T-helper 2 cell treated with Interferon-gamma antibody and Interleukin-4, amounts not matched to agents 5 μg/mL and 100 μg/mL, for 36 hours (primary cell): Measurements from ENCODE around the gene PCP2.

Experiments
- DNase-seq: peaks from one replicate; pipeline ENCODE4 v3.0.0; 2021; ENCODE audit warnings: low spot score
- H3K27ac Mint-ChIP-seq: one replicate; pipeline ENCODE4 v1.8.0; 2021; ENCODE audit warnings: mild to moderate bottlenecking, mixed read lengths
- H3K27me3 Mint-ChIP-seq: one replicate; pipeline ENCODE4 v1.8.0; 2021; ENCODE audit warnings: low read depth, mixed read lengths
- H3K36me3 Mint-ChIP-seq: one replicate; pipeline ENCODE4 v1.8.0; 2021; ENCODE audit warnings: low read depth, mixed read lengths
- H3K4me1 Mint-ChIP-seq: one replicate; pipeline ENCODE4 v1.8.0; 2021; ENCODE audit warnings: low read depth, mixed read lengths
- H3K4me3 Mint-ChIP-seq: one replicate; pipeline ENCODE4 v1.8.0; 2022; ENCODE audit warnings: mild to moderate bottlenecking, moderate library complexity, mixed read lengths
- H3K9me3 Mint-ChIP-seq: one replicate; pipeline ENCODE4 v1.8.0; 2021; ENCODE audit warnings: mixed read lengths

PCP2 gene

GRCh38 chr19:7611541-7612279 lies 21.8 kb downstream of the PCP2 start:
- Mint-ChIP-seq H3K9me3 (no peaks in the 10 kb centered on the region), H3K27ac (no peak overlapping the region), H3K4me1 (no peaks in the 10 kb centered on the region), H3K36me3 (no peaks in the 10 kb centered on the region), H3K4me3 (no peak overlapping the region), H3K27me3 (no peaks in the 10 kb centered on the region)
- no peak for DNase-seq

GRCh38 chr19:7610491-7611240 lies 22.9 kb downstream of the PCP2 start:
- no peak for DNase-seq
- H3K4me3 Mint-ChIP-seq, result no peak overlapping the region
- H3K36me3 Mint-ChIP-seq, result no peaks in the 10 kb centered on the region
- no peaks in the 10 kb centered on the region for H3K9me3 Mint-ChIP-seq
- H3K4me1 Mint-ChIP-seq, result no peaks in the 10 kb centered on the region
- no peaks in the 10 kb centered on the region for H3K27me3 Mint-ChIP-seq
- no peak overlapping the region for H3K27ac Mint-ChIP-seq

- Mint-ChIP-seq H3K27ac (no peak overlapping the region), H3K4me3 (no peak overlapping the region), H3K9me3 (no peaks in the 10 kb centered on the region), H3K27me3 (peaks cover 3% of the 10 kb centered on the region), H3K4me1 (no peaks in the 10 kb centered on the region), H3K36me3 (no peaks in the 10 kb centered on the region)
- DNase-seq, result no peak
Observed at GRCh38 chr19:7607874-7608560, 25.5 kb downstream of the PCP2 start.

GRCh38 chr19:7607212-7607873 lies 26.2 kb downstream of the PCP2 start:
- H3K27me3 Mint-ChIP-seq, result peaks cover 3% of the 10 kb centered on the region
- no peaks in the 10 kb centered on the region for H3K9me3 Mint-ChIP-seq
- H3K4me3 Mint-ChIP-seq, result no peak overlapping the region
- DNase-seq, result no peak
- no peak overlapping the region for H3K27ac Mint-ChIP-seq
- no peaks in the 10 kb centered on the region for H3K36me3 Mint-ChIP-seq
- H3K4me1 Mint-ChIP-seq, result no peaks in the 10 kb centered on the region

GRCh38 chr19:7606289-7606688 lies 27.2 kb downstream of the PCP2 start:
- no peak overlapping the region for H3K4me3 Mint-ChIP-seq

GRCh38 chr19:7605490-7606222 lies 27.9 kb downstream of the PCP2 start:
- no peak for DNase-seq
- H3K4me3 Mint-ChIP-seq, result no peak overlapping the region

More at GRCh38 chr19:7606289-7606688, 27.2 kb downstream of the PCP2 start:
- H3K27me3 Mint-ChIP-seq, result peaks cover 3% of the 10 kb centered on the region
- no peak for DNase-seq
- H3K27ac Mint-ChIP-seq, result no peak overlapping the region
- no peaks in the 10 kb centered on the region for H3K4me1 Mint-ChIP-seq
- no peaks in the 10 kb centered on the region for H3K9me3 Mint-ChIP-seq
- no peaks in the 10 kb centered on the region for H3K36me3 Mint-ChIP-seq

GRCh38 chr19:7603919-7604318 lies 29.6 kb downstream of the PCP2 start:
- no peaks in the 10 kb centered on the region for H3K9me3 Mint-ChIP-seq
- peaks cover 3% of the 10 kb centered on the region for H3K27me3 Mint-ChIP-seq
- H3K4me1 Mint-ChIP-seq, result no peaks in the 10 kb centered on the region
- no peak overlapping the region for H3K4me3 Mint-ChIP-seq
- H3K36me3 Mint-ChIP-seq, result no peaks in the 10 kb centered on the region
- H3K27ac Mint-ChIP-seq, result no peak overlapping the region
- no peak for DNase-seq

More at GRCh38 chr19:7605490-7606222, 27.9 kb downstream of the PCP2 start:
- H3K4me1 Mint-ChIP-seq, result no peaks in the 10 kb centered on the region
- no peak overlapping the region for H3K27ac Mint-ChIP-seq
- H3K36me3 Mint-ChIP-seq, result no peaks in the 10 kb centered on the region
- no peaks in the 10 kb centered on the region for H3K9me3 Mint-ChIP-seq
- H3K27me3 Mint-ChIP-seq, result peaks cover 3% of the 10 kb centered on the region

- H3K36me3 Mint-ChIP-seq, result no peaks in the 10 kb centered on the region
Observed at GRCh38 chr19:7602935-7603497, 30.5 kb downstream of the PCP2 start.

GRCh38 chr19:7602240-7602934 lies 31.1 kb downstream of the PCP2 start:
- DNase-seq, result no peak
- Mint-ChIP-seq H3K36me3 (no peaks in the 10 kb centered on the region), H3K27me3 (peaks cover 12% of the 10 kb centered on the region), H3K4me3 (no peak overlapping the region), H3K9me3 (no peaks in the 10 kb centered on the region), H3K4me1 (no peaks in the 10 kb centered on the region), H3K27ac (no peak overlapping the region)

More at GRCh38 chr19:7602935-7603497, 30.5 kb downstream of the PCP2 start:
- H3K9me3 Mint-ChIP-seq, result no peaks in the 10 kb centered on the region
- H3K27ac Mint-ChIP-seq, result no peak overlapping the region
- no peaks in the 10 kb centered on the region for H3K4me1 Mint-ChIP-seq
- no peak overlapping the region for H3K4me3 Mint-ChIP-seq
- peaks cover 6% of the 10 kb centered on the region for H3K27me3 Mint-ChIP-seq
- DNase-seq, result no peak

- Mint-ChIP-seq H3K4me3 (no peak overlapping the region), H3K4me1 (no peaks in the 10 kb centered on the region), H3K36me3 (no peaks in the 10 kb centered on the region), H3K27ac (no peak overlapping the region), H3K27me3 (peaks cover 23% of the 10 kb centered on the region), H3K9me3 (no peaks in the 10 kb centered on the region)
- no peak for DNase-seq
Observed at GRCh38 chr19:7600721-7601120, 32.8 kb downstream of the PCP2 start.

GRCh38 chr19:7598180-7598579 lies 35.3 kb downstream of the PCP2 start:
- H3K27ac Mint-ChIP-seq, result no peak overlapping the region
- peaks cover 2% of the 10 kb centered on the region for H3K4me1 Mint-ChIP-seq
- H3K9me3 Mint-ChIP-seq, result no peaks in the 10 kb centered on the region
- peaks cover 39% of the 10 kb centered on the region for H3K27me3 Mint-ChIP-seq
- no peak for DNase-seq
- H3K36me3 Mint-ChIP-seq, result no peaks in the 10 kb centered on the region
- no peak overlapping the region for H3K4me3 Mint-ChIP-seq

GRCh38 chr19:7597689-7598088 lies 35.8 kb downstream of the PCP2 start:
- Mint-ChIP-seq H3K4me3 (no peak overlapping the region), H3K36me3 (no peaks in the 10 kb centered on the region), H3K27me3 (peaks cover 40% of the 10 kb centered on the region), H3K4me1 (peaks cover 2% of the 10 kb centered on the region), H3K9me3 (no peaks in the 10 kb centered on the region), H3K27ac (no peak overlapping the region)
- DNase-seq, result no peak
